ENCODE results near the gene SPAG17.

- TF ChIP-seq CTCF (IDR thresholded peaks at IDR 0.05): no peak
- no peak for TF ChIP-seq EZH2 (IDR thresholded peaks at IDR 0.05; ENCODE audit: borderline replicate concordance, insufficient read depth, low read depth, low read length, poor library complexity, severe bottlenecking)
Measured at GRCh38 chr1:118099686-118100085, 85.3 kb downstream of the SPAG17 start.

Data from B cell (primary cell).